Gastrocnemius medialis (tissue), 4 donors: ENCODE data around the gene APOBEC4. TPM values are rescaled to one million over a fixed set of nuclear protein-coding genes. Genes with fewer than 3 reads are reported as not detected.

Source experiments
- ATAC-seq, 2 donors: fragments of 150-250 bp; one replicate each; pipeline ENCODE4 v1.9.1; 2016
- DNase-seq, 2 donors: peaks; one replicate each; pipeline ENCODE4 v3.0.0-alpha.2; 2019
- H3K27ac ChIP-seq, 4 donors: fragments of 200-600 bp; sonication (generic); 1 replicate in 1 of 4; 2 replicates in 3 of 4; pipeline ENCODE4 v1.5.1; 2016 to 2018; ENCODE audit warnings: mild to moderate bottlenecking in 2 of 4, moderate library complexity in 1 of 4
- H3K27me3 ChIP-seq, 3 donors: fragments of 200-600 bp; sonication (generic) in 2 of 3; 1 replicate in 1 of 3; 2 replicates in 2 of 3; pipeline versions ENCODE4 v1.5.1 to v1.6.0; 2016 to 2019; ENCODE audit warnings: mild to moderate bottlenecking in 1 of 3, moderate library complexity in 1 of 3
- H3K36me3 ChIP-seq, 2 donors: fragments of 200-600 bp; sonication (generic) in 1 of 2; one replicate each; pipeline ENCODE4 v1.5.1; 2017 to 2018
- H3K4me1 ChIP-seq, 2 donors: fragments of 200-600 bp; sonication (generic) in 1 of 2; one replicate each; pipeline ENCODE4 v1.5.1; 2016 to 2017; ENCODE audit warnings: mild to moderate bottlenecking in 2 of 2
- H3K4me3 ChIP-seq, 4 donors: fragments of 200-600 bp; sonication (generic) in 3 of 4; 1 replicate in 1 of 4; 2 replicates in 3 of 4; pipeline ENCODE4 v1.5.1; 2016 to 2019; ENCODE audit warnings: mild to moderate bottlenecking in 2 of 4
- H3K9me3 ChIP-seq, 3 donors: fragments of 200-600 bp; sonication (generic) in 2 of 3; 1 replicate in 1 of 3; 2 replicates in 2 of 3; pipeline ENCODE4 v1.5.1; 2016 to 2019
- POLR2A ChIP-seq, 2 donors: fragments of 450-650 bp; IDR thresholded peaks; one replicate each; pipeline ENCODE4 v1.6.1; 2017; ENCODE audit warnings: antibody characterized with exemption in 2 of 2, mild to moderate bottlenecking in 2 of 2, moderate library complexity in 2 of 2
- in situ Hi-C, 4 donors: fragments of 200-750 bp; cut with MboI; loops; one replicate each; pipeline versions ENCODE4 v1.15.0 to v1.8.0; 2017; ENCODE audit warnings: low sequenced_read_pairs in 4 of 4
- intact Hi-C: fragments of 100-400 bp; cut with DNase I; formaldehyde crosslinking; loops from one replicate; pipeline ENCODE4 v1.15.1; 2023; ENCODE audit warnings: low total_unique reads
- total RNA-seq, 4 donors: library from RNA; depleted of rRNA; stranded (reverse); fragments of >200 nt; gene quantifications; one replicate each; pipeline versions ENCODE4 v1.1.0 to v1.2.3, GENCODE V29; 2016
- TF ChIP-seq, protein P1 (sequence below), 5 experiments: fragments of 450-650 bp in 3 of 5; fragments of 200-600 bp in 2 of 5; sonication (generic) in 2 of 5; IDR thresholded peaks in 4 of 5; conservative IDR thresholded peaks in 1 of 5; 1 replicate in 4 of 5; 2 replicates in 1 of 5; pipeline ENCODE4 v1.5.1; 2016 to 2019; ENCODE audit warnings: antibody characterized with exemption in 5 of 5, mild to moderate bottlenecking in 3 of 5, moderate library complexity in 3 of 5

APOBEC4 gene
- total RNA-seq, 4 donors from 2014 or later, result not detected

DNA sequence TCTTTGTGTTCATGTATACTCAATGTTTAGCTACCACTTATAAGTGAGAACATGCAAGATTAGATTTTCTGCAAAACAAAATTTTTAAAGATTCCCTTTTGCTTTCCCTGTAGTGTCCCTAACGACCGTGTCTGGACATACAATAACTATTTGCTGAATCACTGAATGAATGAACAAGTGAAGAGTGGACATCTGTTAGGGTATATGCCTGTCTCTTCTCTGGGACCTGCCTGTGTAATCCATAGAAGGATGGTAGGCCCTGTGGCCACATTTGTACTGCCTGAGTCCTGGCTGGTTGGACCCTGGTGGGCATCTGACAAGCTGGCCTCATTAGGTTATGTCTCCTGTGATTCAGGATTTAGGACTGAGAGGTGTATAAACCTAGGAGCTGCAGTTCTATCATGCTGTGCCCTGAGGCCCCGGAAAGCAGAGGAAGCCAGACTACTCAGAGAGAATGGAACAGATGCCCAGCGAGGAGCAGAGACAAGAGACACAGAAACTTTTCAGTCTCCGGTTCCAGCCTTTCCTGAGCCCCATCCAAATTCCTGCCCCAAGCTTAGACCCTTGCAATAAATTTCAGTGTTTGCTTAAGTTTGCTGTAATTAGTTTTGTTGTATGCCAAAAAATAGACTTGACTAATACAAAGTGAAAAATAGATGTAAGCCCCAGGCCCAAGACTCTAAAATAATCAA, 55.3 kb downstream of the APOBEC4 start:
- no peaks in the 10 kb centered on the region for H3K4me1 ChIP-seq
- H3K4me3 ChIP-seq, result no peak overlapping the region
- no peaks in the 10 kb centered on the region for H3K27me3 ChIP-seq
- DNase-seq (no peak), ATAC-seq (no peak)
- TF ChIP-seq, protein P1, sequence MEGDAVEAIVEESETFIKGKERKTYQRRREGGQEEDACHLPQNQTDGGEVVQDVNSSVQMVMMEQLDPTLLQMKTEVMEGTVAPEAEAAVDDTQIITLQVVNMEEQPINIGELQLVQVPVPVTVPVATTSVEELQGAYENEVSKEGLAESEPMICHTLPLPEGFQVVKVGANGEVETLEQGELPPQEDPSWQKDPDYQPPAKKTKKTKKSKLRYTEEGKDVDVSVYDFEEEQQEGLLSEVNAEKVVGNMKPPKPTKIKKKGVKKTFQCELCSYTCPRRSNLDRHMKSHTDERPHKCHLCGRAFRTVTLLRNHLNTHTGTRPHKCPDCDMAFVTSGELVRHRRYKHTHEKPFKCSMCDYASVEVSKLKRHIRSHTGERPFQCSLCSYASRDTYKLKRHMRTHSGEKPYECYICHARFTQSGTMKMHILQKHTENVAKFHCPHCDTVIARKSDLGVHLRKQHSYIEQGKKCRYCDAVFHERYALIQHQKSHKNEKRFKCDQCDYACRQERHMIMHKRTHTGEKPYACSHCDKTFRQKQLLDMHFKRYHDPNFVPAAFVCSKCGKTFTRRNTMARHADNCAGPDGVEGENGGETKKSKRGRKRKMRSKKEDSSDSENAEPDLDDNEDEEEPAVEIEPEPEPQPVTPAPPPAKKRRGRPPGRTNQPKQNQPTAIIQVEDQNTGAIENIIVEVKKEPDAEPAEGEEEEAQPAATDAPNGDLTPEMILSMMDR (IDR thresholded peaks at IDR 0.05 in 4 of 5, conservative IDR thresholded peaks at IDR 0.05 in 1 of 5), result no peak
- TF ChIP-seq POLR2A (IDR thresholded peaks at IDR 0.05), result no peak
- H3K36me3 ChIP-seq, result no peaks in the 10 kb centered on the region
- H3K9me3 ChIP-seq, result no peaks in the 10 kb centered on the region
- intact Hi-C loops (no loop called here), in situ Hi-C loops (no loop called here)
- no peak overlapping the region for H3K27ac ChIP-seq

DNA sequence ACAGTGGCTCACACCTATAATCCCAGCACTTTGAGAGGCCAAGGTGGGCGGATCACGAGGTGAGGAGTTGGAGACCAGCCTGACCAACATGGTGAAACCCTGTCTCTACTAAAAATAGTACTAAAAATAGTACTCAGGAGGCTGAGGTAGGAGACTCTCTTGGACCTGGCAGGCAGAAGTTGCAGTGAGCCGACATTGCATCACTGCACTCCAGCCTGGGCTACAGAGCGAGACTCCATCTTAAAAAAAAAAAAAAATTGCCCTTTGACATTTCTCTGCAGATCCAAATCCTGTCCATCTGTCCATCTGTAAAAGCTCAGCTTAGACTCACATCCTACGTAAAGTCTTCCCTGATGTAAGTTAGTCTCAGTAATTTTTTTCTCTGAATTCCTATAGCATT, 56.6 kb downstream of the APOBEC4 start:
- intact Hi-C loops, result no loop called here
- in situ Hi-C loops, result no loop called here
- DNase-seq (no peak), ATAC-seq (no peak)
- no peaks in the 10 kb centered on the region for H3K36me3 ChIP-seq
- no peak for TF ChIP-seq POLR2A (IDR thresholded peaks at IDR 0.05)
- TF ChIP-seq, protein P1 (IDR thresholded peaks at IDR 0.05 in 4 of 5, conservative IDR thresholded peaks at IDR 0.05 in 1 of 5), result no peak
- H3K4me3 ChIP-seq, result no peak overlapping the region
- no peaks in the 10 kb centered on the region for H3K27me3 ChIP-seq
- H3K27ac ChIP-seq, result no peak overlapping the region
- no peaks in the 10 kb centered on the region for H3K9me3 ChIP-seq
- no peaks in the 10 kb centered on the region for H3K4me1 ChIP-seq

Other genes starting within 250 kb of the APOBEC4 start
- under 1 TPM in 3 of 4 donors, not detected in 1; 0.10 to 0.29 (median 0.26) TPM for gene NMNAT2, start 234.9 kb downstream of the APOBEC4 start, total RNA-seq
- gene SMG7, start 180.8 kb downstream of the APOBEC4 start, total RNA-seq, result 10 to 100 TPM; 19.2 to 28.7 (median 26.1) TPM
- 1 to 10 TPM in 3 of 4 donors, under 1 TPM in 1; 0.39 to 5.0 (median 3.4) TPM for gene NCF2, start 62.9 kb downstream of the APOBEC4 start, total RNA-seq
- 10 to 100 TPM; 10.8 to 14.6 (median 13.0) TPM for gene ARPC5, start 17.5 kb downstream of the APOBEC4 start, total RNA-seq
- 1 to 10 TPM; 4.0 to 5.1 (median 4.8) TPM for gene RGL1, start 151.8 kb upstream of the APOBEC4 start, total RNA-seq